DND-41 (cell line): ENCODE data around the gene HDAC7.

Source experiments
- EZH2 ChIP-seq: IDR thresholded peaks from 3 replicates; pipeline ENCODE4 v1.6.1; 2012; ENCODE audit warnings: borderline replicate concordance, low read depth, mild to moderate bottlenecking, moderate library complexity, low read length, inconsistent platforms; ENCODE audit not compliant: severe bottlenecking
- TF ChIP-seq, protein P1 (sequence below): IDR thresholded peaks from 2 replicates; pipeline ENCODE4 v1.5.1; 2012; ENCODE audit warnings: borderline replicate concordance, low read length, moderate library complexity, mild to moderate bottlenecking; ENCODE audit not compliant: poor library complexity, severe bottlenecking; ENCODE audit errors: extremely low read depth

DNA sequence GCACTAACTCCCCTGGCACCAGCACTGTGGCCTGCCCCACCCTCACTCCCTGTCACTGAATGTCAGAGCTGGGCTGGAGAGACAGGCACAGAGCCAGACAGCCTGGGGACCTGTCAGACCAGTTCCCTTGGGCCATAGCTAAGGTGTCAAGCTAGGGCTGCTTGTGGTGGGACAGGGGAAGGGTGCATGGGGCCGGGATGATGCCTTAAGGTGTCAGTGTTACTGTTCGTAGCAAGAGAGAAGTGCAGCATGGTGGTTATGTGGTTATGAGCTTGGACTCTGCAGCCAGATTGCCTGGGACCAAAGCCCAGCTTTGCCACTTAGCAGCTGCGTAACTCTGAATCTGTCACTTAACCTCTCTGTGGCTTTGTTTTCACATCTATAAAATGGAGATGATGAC lies 64.8 kb downstream of the HDAC7 start:
- TF ChIP-seq, protein P1, sequence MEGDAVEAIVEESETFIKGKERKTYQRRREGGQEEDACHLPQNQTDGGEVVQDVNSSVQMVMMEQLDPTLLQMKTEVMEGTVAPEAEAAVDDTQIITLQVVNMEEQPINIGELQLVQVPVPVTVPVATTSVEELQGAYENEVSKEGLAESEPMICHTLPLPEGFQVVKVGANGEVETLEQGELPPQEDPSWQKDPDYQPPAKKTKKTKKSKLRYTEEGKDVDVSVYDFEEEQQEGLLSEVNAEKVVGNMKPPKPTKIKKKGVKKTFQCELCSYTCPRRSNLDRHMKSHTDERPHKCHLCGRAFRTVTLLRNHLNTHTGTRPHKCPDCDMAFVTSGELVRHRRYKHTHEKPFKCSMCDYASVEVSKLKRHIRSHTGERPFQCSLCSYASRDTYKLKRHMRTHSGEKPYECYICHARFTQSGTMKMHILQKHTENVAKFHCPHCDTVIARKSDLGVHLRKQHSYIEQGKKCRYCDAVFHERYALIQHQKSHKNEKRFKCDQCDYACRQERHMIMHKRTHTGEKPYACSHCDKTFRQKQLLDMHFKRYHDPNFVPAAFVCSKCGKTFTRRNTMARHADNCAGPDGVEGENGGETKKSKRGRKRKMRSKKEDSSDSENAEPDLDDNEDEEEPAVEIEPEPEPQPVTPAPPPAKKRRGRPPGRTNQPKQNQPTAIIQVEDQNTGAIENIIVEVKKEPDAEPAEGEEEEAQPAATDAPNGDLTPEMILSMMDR, result no peak
- no peak for TF ChIP-seq EZH2
